Lower leg skin (tissue), 3 donors: ENCODE results near the gene NCL.

Source experiments
- POLR2A ChIP-seq, 2 donors: fragments of 450-650 bp; IDR thresholded peaks; one replicate each; pipeline ENCODE4 v1.6.1; 2016 to 2017; ENCODE audit warnings: antibody characterized with exemption in 2 of 2, mild to moderate bottlenecking in 1 of 2, moderate library complexity in 1 of 2
- TF ChIP-seq, protein P1 (sequence below), 3 donors: fragments of 450-650 bp; IDR thresholded peaks; one replicate each; pipeline ENCODE4 v1.5.1; 2016; ENCODE audit warnings: antibody characterized with exemption in 3 of 3, mild to moderate bottlenecking in 3 of 3, moderate library complexity in 2 of 3

DNA sequence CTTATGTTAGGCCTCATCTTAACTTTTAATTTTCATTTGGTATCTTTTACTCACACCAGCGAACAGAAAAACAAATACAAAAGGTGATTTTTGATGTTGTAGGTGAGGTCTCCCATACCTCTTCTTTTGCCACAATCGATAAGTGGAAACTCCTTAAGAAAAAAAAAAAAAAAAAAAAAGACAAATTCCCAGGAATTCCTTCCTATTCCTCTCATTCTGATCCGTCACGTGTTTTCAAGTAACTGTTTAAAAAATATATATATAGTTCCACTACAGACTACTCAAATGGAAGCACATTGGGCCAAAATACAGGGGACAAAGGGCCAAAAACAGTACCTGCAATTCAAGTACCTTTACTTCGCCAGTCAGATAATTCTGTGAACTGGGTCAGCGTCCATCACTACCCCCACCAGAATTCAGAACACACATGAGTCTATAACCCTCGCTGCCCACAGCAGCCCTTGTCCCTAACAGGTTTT, 49.5 kb upstream of the NCL start:
- TF ChIP-seq POLR2A (IDR thresholded peaks at IDR 0.05), result no peak
- TF ChIP-seq, protein P1, sequence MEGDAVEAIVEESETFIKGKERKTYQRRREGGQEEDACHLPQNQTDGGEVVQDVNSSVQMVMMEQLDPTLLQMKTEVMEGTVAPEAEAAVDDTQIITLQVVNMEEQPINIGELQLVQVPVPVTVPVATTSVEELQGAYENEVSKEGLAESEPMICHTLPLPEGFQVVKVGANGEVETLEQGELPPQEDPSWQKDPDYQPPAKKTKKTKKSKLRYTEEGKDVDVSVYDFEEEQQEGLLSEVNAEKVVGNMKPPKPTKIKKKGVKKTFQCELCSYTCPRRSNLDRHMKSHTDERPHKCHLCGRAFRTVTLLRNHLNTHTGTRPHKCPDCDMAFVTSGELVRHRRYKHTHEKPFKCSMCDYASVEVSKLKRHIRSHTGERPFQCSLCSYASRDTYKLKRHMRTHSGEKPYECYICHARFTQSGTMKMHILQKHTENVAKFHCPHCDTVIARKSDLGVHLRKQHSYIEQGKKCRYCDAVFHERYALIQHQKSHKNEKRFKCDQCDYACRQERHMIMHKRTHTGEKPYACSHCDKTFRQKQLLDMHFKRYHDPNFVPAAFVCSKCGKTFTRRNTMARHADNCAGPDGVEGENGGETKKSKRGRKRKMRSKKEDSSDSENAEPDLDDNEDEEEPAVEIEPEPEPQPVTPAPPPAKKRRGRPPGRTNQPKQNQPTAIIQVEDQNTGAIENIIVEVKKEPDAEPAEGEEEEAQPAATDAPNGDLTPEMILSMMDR (IDR thresholded peaks at IDR 0.05), result no peak
